NCI-H1436 (cell line): Measurements from ENCODE around the gene UBE2E3.
"Not testable (repeated sequence)": the region's sequence is repeated elsewhere in the genome, so short reads cannot be mapped to it uniquely, and the experiment has no call there.

Experiments
- DNase-seq: peaks from one replicate; lab custom pipeline; 2025; lab: John Stamatoyannopoulos, UW

UBE2E3 gene

DNA sequence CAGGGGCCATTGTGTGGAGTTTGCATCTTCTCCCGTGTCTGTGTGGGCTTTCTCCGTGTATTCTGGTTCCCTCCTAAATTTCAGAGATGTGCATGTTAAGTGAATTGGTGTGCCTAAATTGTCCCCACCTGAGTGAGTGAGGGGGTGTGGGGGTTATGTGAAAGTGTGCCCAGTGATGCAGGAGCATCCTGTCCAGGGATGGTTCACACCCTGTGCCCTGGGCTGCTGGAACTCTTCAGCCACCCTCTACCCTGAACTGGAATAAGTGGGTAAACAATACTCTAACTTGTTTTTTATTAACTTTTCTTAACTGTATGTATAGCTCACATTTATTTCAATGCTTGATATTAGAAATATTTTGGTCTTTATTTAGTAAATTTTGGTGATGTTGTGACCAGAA is 56.0 kb downstream of the UBE2E3 start:
- no peak for DNase-seq

- DNase-seq = no peak
Measured at GRCh38 chr2:181036848-181037603, 56.6 kb downstream of the UBE2E3 start.

DNA sequence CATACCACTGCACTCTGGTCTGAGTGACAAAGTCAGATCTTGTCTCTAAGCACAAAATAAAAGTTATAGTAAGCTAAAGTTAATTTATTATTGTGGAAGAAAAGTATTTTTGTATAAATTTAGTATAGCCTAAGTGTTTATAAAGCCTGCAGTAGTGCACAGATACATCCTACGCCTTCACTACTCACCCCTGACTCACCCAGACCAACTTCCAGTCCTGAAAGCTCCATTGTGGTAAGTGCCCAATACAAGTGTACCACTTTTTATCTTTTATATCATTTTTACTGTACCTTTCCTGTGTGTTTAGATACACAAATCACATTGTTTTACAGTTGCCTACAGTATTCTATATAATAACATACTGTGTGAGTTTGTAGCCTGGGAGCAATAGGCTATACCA is 57.5 kb downstream of the UBE2E3 start:
- no peak for DNase-seq

DNA sequence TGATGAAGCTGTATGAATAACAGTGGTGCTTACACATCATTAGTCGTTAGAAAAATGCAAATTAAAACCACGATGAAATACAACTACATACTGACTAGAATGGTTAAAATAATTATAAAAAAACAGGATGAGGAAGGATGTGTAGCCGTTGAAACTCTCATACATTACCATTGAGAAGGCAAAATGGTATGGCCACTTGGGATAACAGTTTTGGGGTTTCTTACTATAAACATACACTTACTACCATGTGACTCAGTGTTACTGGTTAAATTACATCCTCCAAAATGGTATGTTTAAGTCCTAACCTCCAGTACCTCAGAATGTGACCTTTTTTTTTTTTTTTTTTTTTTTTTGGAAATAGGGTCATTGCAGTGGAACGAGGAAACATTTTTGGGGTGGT is 58.4 kb downstream of the UBE2E3 start:
- DNase-seq = no peak

GRCh38 chr2:181040839-181041238 is 60.4 kb downstream of the UBE2E3 start:
- DNase-seq = not testable (repeated sequence)

DNA sequence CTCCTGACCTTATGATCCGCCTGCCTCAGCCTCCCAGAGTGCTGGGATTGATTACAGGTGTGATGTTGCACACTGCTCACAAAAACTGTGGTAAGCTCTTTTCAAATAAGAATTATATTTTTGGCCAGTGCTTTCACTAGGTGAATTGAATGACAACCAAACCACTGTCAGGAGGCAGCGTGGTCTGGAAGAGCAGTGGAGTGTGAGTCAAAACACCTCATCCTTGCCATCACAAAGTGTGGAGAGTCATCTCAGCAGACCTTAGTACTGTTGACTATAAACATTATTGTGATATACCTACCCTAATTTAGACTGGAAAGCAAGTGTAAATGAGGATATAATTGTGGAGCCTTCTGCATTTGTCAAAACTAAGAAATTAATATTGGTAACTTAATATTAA is 61.3 kb downstream of the UBE2E3 start:
- no peak for DNase-seq

- no peak for DNase-seq
Measured at GRCh38 chr2:181042706-181043105, 62.3 kb downstream of the UBE2E3 start.

- no peak for DNase-seq
Measured at GRCh38 chr2:181046833-181047232, 66.4 kb downstream of the UBE2E3 start.

DNA sequence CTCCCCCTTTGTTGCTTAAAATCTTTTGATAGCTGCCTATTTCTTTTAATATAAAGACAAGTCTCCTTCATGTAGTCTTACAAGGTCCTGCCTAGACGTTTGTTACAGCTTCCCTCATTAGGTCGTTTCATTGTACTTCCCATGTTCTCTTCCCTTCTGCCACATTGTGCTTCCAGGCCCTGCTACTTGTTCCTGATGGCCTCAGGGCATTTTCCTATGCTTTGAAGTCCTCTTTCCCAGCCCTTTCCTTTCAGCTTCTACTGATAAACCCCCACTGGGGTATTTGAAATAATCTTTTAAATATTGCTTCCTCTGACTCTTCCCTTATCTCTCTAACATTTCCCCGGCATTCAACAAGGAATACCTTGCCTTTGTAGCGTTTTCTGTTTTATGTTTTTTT is 67.4 kb downstream of the UBE2E3 start:
- DNase-seq = no peak

DNA sequence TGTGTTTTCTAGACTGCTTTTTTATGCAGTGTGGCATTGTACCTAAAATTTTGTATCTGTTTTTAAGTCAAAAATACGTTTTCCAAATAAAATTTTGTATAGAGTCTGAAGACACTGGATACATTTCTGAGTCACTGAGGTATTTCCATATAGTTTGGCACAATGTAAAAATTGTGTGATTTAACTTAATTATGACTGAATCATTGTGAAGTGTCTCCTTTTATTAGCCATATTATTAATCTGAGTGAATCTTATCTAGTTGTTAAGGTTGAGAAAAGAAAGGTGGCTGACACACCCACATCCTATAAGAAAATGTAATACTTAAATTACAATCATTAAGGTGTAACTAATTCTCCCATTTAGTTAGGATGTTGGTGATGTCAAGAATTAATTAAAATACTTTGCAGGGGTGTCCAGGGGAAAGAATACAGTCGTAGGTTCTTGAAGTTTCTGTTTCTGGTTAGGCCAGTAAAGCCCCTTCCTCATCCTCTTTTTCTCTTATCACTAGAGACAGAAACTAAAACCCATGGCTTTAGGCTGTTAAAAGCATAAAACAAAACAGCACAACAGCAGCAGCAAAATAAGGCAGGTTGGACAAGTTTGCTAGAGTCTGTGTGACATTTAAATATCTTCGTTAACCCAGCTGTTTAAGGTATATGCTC is 71.6 kb downstream of the UBE2E3 start:
- DNase-seq = no peak

- no peak for DNase-seq
Measured at GRCh38 chr2:181052523-181052891, 72.1 kb downstream of the UBE2E3 start.

- no peak for DNase-seq
Measured at GRCh38 chr2:181054256-181054655, 73.9 kb downstream of the UBE2E3 start.

GRCh38 chr2:181054843-181055242 is 74.4 kb downstream of the UBE2E3 start:
- DNase-seq = no peak

DNA sequence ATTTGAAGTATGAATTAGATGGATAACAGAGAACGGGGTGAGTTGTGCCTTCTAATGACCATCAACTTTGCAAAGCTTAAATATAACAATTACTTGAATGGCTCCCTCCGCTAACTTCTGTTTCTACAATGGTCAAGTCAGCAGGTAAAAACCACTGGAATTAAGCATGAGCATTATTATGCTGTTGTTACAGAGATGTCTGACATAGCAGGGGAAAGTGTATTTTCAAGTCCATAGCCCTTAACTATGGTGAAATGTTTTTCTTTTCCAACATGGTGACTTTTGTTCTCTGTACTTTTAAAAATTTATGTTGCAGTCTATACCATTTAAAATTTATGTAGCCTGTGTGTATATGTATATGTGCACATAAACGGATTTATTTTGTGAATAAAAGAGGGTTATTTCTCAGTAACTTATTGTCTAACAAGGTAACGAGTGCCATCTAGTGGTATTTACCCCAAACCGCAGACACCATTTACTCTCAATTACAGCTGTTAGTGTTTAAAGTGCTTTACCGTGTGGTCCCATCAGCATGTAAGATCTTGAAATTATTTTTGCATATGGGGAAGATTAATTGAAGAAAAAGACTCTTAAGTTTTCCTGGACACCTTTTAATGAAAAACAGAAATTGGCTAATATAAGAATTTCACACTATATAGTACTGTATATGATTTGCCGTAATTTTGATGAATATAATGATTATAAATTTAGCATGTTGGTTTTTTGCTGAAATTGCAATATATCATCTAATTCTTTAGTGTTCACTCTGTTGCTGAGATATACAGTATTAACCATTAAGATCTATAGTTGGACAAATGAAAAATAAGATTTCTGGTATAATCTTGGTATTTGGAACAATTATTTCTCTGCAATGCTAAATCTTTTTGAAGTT is 78.2 kb downstream of the UBE2E3 start:
- no peak for DNase-seq

DNA sequence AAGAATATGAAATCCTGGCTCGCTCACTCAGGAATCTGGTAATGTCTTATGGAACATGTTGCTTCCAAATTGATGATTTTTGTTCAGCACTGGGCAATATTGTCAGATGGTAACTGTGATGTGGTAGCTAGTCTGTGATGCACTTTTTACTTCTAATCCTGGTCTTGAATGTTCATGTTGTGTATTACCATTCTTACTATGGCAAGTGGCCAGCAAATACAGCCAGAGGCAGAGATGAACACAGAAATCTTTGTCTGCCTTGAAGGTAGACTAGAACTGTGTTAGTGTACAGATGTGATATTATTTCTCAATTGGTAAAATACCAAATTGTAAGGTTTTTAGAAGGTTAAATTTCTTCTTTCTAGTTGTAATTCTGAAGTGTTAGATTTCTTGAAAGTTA is 83.3 kb downstream of the UBE2E3 start:
- DNase-seq = no peak

- no peak for DNase-seq
Measured at GRCh38 chr2:181065458-181065857, 85.1 kb downstream of the UBE2E3 start.

DNA sequence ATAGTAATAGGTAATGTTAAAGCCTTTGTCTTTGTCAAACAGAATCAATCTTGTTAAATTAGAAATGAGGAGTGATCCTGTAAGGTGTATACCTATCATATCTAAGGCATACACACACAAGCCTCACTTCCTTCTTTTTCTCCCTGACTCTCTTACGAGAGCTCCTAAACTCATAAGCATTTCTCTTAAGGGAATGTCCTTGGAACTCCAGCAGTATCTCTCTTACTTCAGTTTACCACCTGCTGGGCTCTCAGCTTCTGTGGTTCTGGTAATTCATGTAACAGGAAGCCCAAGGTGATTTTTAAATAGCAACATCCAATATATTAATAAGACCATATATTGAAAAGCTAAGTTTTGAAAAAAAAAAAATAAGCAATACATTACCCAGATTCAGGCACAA is 85.9 kb downstream of the UBE2E3 start:
- no peak for DNase-seq

GRCh38 chr2:181070119-181070835 is 89.9 kb downstream of the UBE2E3 start:
- no peak for DNase-seq

DNA sequence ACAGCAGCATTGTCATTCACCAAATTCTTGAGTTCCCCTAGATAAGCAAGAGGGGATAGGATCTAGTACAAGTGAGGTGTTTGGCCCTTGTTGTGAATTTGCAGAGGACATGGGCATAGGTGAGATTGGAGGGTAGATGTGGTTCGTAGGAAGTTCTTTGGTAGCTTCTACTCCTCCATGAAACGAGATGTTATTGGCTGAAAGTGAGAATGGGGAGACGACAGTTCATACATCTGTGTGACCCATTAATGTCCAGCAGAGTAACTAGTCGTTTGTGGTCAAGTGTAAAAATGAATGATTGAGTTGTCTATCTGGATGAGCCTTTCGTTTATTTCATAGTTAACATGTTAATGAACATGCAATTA is 90.4 kb downstream of the UBE2E3 start:
- DNase-seq = no peak

DNA sequence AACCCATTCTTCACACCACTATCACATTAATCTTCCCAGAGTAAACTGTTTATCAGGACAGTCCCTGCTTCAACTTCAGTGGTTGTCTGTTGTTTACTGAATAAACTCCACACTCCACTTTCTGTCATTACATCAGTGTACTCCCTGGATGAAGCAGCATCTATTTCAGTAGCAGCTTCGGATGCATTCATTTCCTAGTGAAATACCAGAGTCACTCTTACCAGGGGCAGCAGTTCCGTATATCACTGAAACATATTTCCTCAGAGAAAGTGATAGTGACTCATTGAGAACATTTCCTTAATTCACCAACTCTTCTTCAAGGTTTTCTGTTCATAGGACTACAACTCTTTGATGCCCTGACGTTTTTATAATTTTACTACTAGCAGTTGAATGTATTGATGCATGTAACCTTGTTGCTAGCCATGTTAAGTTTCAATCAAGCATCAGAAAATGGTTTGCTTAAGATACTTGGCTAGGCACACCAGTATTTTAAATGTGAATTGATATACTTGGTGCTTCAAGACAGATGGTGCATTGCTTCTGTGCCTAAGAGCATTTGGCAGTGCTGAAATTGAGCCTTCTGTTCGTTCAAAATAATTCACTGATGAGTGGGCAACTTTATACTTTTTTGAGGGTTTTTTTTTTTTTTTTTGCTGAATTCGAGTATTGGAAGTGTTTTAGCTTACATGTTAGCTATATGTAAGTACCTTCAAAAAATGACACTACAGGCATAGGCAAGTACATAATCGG is 92.3 kb downstream of the UBE2E3 start:
- no peak for DNase-seq

GRCh38 chr2:181073896-181074295 is 93.5 kb downstream of the UBE2E3 start:
- no peak for DNase-seq

- DNase-seq = no peak
Measured at GRCh38 chr2:181074457-181074856, 94.1 kb downstream of the UBE2E3 start.
